H9 (cell line): Measurements from ENCODE around the gene ANAPC2. TPM values are rescaled to one million over a fixed set of nuclear protein-coding genes. Genes with fewer than 3 reads are reported as not detected.

Experiments
- DNase-seq: peaks from one replicate; pipeline ENCODE4 v3.0.0-alpha.2; 2017
- H2AFZ ChIP-seq: one replicate; pipeline ENCODE4 v1.6.1; 2013; ENCODE audit warnings: mild to moderate bottlenecking, low read length, control low read depth, moderate library complexity
- H2AK5ac ChIP-seq: 2 replicates; pipeline ENCODE4 v1.6.1; 2013; ENCODE audit warnings: low read length, control low read depth, mixed read lengths; ENCODE audit not compliant: insufficient read length
- H2BK120ac ChIP-seq: one replicate; pipeline ENCODE4 v1.6.1; 2013; ENCODE audit warnings: low read depth, mild to moderate bottlenecking, low read length, control low read depth, inconsistent platforms; ENCODE audit not compliant: poor library complexity, severe bottlenecking
- H2BK12ac ChIP-seq: 2 replicates; pipeline ENCODE4 v1.6.1; 2013; ENCODE audit warnings: low read length, control low read depth, mixed read lengths, low read depth; ENCODE audit not compliant: insufficient read length
- H2BK15ac ChIP-seq: 2 replicates; pipeline ENCODE4 v1.6.1; 2013; ENCODE audit warnings: low read depth, low read length, control low read depth
- H2BK20ac ChIP-seq: one replicate; pipeline ENCODE4 v1.6.1; 2013; ENCODE audit warnings: low read depth, mild to moderate bottlenecking, low read length, control low read depth, inconsistent platforms; ENCODE audit not compliant: poor library complexity, severe bottlenecking
- H2BK5ac ChIP-seq: 2 replicates; pipeline ENCODE4 v1.6.1; 2013; ENCODE audit warnings: low read length, control low read depth, mixed read lengths; ENCODE audit not compliant: insufficient read length
- H3K14ac ChIP-seq: 2 replicates; pipeline ENCODE4 v1.6.1; 2013; ENCODE audit warnings: low read length, control low read depth; ENCODE audit not compliant: insufficient read depth
- H3K18ac ChIP-seq: 2 replicates; pipeline ENCODE4 v1.6.1; 2013; ENCODE audit warnings: low read depth, mild to moderate bottlenecking, mixed read lengths, low read length, control low read depth; ENCODE audit not compliant: insufficient read length
- H3K23ac ChIP-seq: 2 replicates; pipeline ENCODE4 v1.6.1; 2013; ENCODE audit warnings: low read length, control low read depth, mixed read lengths, low read depth; ENCODE audit not compliant: insufficient read length
- H3K23me2 ChIP-seq: 2 replicates; pipeline ENCODE4 v1.6.1; 2013; ENCODE audit warnings: low read depth, mild to moderate bottlenecking, mixed read lengths, low read length, control low read depth; ENCODE audit not compliant: insufficient read length, poor library complexity, severe bottlenecking
- H3K27ac ChIP-seq: 2 replicates; pipeline ENCODE4 v1.5.1; 2013; ENCODE audit warnings: low read length, control low read depth, mixed read lengths, low read depth; ENCODE audit not compliant: insufficient read length
- H3K27me3 ChIP-seq: 2 replicates; pipeline ENCODE4 v1.6.1; 2013; ENCODE audit warnings: low read length, control low read depth, inconsistent platforms; ENCODE audit not compliant: insufficient read depth
- H3K4ac ChIP-seq: 2 replicates; pipeline ENCODE4 v1.6.1; 2013; ENCODE audit warnings: low read depth, mild to moderate bottlenecking, control low read depth, inconsistent platforms, low read length, moderate library complexity
- H3K4me1 ChIP-seq: 2 replicates; pipeline ENCODE4 v1.6.1; 2013; ENCODE audit warnings: low read length, control low read depth, inconsistent platforms; ENCODE audit not compliant: insufficient read depth
- H3K4me2 ChIP-seq: 2 replicates; pipeline ENCODE4 v1.6.1; 2013; ENCODE audit warnings: low read length, control low read depth, mixed read lengths; ENCODE audit not compliant: insufficient read length, insufficient read depth
- H3K56ac ChIP-seq: 2 replicates; pipeline ENCODE4 v1.6.1; 2013; ENCODE audit warnings: low read depth, mild to moderate bottlenecking, mixed read lengths, low read length, control low read depth; ENCODE audit not compliant: insufficient read length
- H3K79me1 ChIP-seq: 2 replicates; pipeline ENCODE4 v1.6.1; 2013; ENCODE audit warnings: low read depth, mild to moderate bottlenecking, moderate library complexity, low read length, control low read depth, inconsistent platforms; ENCODE audit not compliant: insufficient read depth, poor library complexity, severe bottlenecking
- H3K79me2 ChIP-seq: 2 replicates; pipeline ENCODE4 v1.6.1; 2013; ENCODE audit warnings: low read length, control low read depth, inconsistent platforms; ENCODE audit not compliant: insufficient read depth
- H3K9ac ChIP-seq: 2 replicates; pipeline ENCODE4 v1.6.1; 2013; ENCODE audit warnings: low read length, control low read depth, mixed read lengths; ENCODE audit not compliant: insufficient read length; ENCODE audit errors: extremely low read depth
- H3K9me3 ChIP-seq: one replicate; pipeline ENCODE4 v1.6.1; 2013; ENCODE audit warnings: low read depth, low read length, inconsistent platforms; ENCODE audit not compliant: control insufficient read depth
- H3T11ph ChIP-seq: one replicate; pipeline ENCODE4 v1.6.1; 2013; ENCODE audit warnings: mild to moderate bottlenecking, low read length, control low read depth, inconsistent platforms
- H4K20me1 ChIP-seq: one replicate; pipeline ENCODE4 v1.6.1; 2013; ENCODE audit not compliant: control insufficient read depth, insufficient read length, insufficient read depth
- H4K5ac ChIP-seq: 2 replicates; pipeline ENCODE4 v1.6.1; 2013; ENCODE audit warnings: low read depth, mild to moderate bottlenecking, mixed read lengths, low read length, control low read depth; ENCODE audit not compliant: insufficient read length
- H4K8ac ChIP-seq: replicated peaks from 2 replicates; pipeline ENCODE4 v1.6.1; 2013; ENCODE audit warnings: low read length, control low read depth, mixed read lengths, low read depth; ENCODE audit not compliant: insufficient read length
- H4K91ac ChIP-seq: 2 replicates; pipeline ENCODE4 v1.6.1; 2013; ENCODE audit warnings: low read depth, mild to moderate bottlenecking, moderate library complexity, mixed read lengths, low read length, control low read depth; ENCODE audit not compliant: insufficient read length
- H3K27ac Mint-ChIP-seq, 3 experiments: 2 replicates in 2 of 3; 3 replicates in 1 of 3; pipeline ENCODE4 v1.8.0; 2020 to 2021; ENCODE audit warnings: mixed read lengths in 3 of 3, mild to moderate bottlenecking in 1 of 3, moderate library complexity in 1 of 3
- H3K27me3 Mint-ChIP-seq: 2 replicates; pipeline ENCODE4 v1.8.0; 2021; ENCODE audit warnings: low read depth, mild to moderate bottlenecking, moderate library complexity, mixed read lengths
- H3K36me3 Mint-ChIP-seq, 3 experiments: 2 replicates in 2 of 3; 3 replicates in 1 of 3; pipeline ENCODE4 v1.8.0; 2020 to 2021; ENCODE audit warnings: low read depth in 3 of 3, mixed read lengths in 3 of 3; ENCODE audit not compliant: insufficient read depth in 1 of 3
- H3K4me1 Mint-ChIP-seq, 2 experiments: 2 replicates each; pipeline ENCODE4 v1.8.0; 2020; ENCODE audit warnings: mixed read lengths in 2 of 2
- H3K4me3 Mint-ChIP-seq, 2 experiments: 2 replicates in 1 of 2; 3 replicates in 1 of 2; pipeline ENCODE4 v1.8.0; 2020 to 2021; ENCODE audit warnings: mild to moderate bottlenecking in 2 of 2, mixed read lengths in 2 of 2, moderate library complexity in 1 of 2
- H3K9me3 Mint-ChIP-seq, 2 experiments: 2 replicates in 1 of 2; 3 replicates in 1 of 2; pipeline ENCODE4 v1.8.0; 2020; ENCODE audit warnings: mild to moderate bottlenecking in 2 of 2, mixed read lengths in 2 of 2, moderate library complexity in 1 of 2
- whole genome bisulfite sequencing: extraction: QIAGEN DNeasy Blood & Tissue Kit; methylation state at CpG from one replicate; pipeline ENCODE4 v1.1.7; 2013; ENCODE audit warnings: missing lambda C conversion rate, low lambda C conversion rate, mixed read lengths; ENCODE audit not compliant: insufficient read length; ENCODE audit errors: extremely low coverage; 5-methylcytosine and 5-hydroxymethylcytosine counted together
- total RNA-seq: library from RNA; stranded (reverse); gene quantifications from 2 replicates; pipeline ENCODE4 v1.2.1, GENCODE V29; 2021
- TF ChIP-seq, protein P1 (sequence below): fragments of 200-600 bp; sonication (generic); conservative IDR thresholded peaks from 3 replicates; pipeline ENCODE4 v1.8.0; 2021; ENCODE audit warnings: antibody characterized with exemption, mild to moderate bottlenecking

ANAPC2 gene
- total RNA-seq, 1 experiment from 2014 or later, result 54.8 TPM

DNA sequence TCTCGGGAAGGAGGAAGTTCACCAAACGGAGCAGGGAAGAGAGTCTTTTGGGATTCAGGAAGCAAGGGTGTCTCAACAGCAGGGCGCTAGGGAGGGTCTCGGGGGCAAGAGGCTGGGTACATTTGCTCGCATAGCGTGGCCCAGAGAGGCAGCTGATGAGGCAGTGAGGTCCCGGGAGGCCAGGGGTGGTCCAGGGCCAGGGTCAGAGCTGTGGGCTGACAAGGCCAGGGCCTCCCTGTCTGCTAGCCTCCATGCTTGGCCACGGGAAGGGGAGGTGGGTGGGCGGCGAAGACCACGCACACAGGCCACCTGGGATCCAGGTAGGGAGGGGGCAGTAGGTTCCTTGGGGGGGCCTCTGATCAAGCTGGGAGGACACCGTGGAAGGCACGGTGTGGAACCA, 23.2 kb upstream of the ANAPC2 start:
- H3K4me1 ChIP-seq, result no peaks in the 10 kb centered on the region
- H3K4me3 Mint-ChIP-seq, result no peak overlapping the region
- H3K9me3 ChIP-seq, result no peaks in the 10 kb centered on the region
- H3K79me1 ChIP-seq, result peaks cover 7% of the 10 kb centered on the region
- H4K8ac ChIP-seq, result no peak overlapping the region
- no peak overlapping the region for H4K5ac ChIP-seq
- H3K4me1 Mint-ChIP-seq, result peaks cover 3 to 8% of the 10 kb centered on the region in 2 experiments
- no CpG with 5 or more reads among the region's 13 CpGs for WGBS
- no peaks in the 10 kb centered on the region for H3K27me3 Mint-ChIP-seq
- no peaks in the 10 kb centered on the region for H3K9me3 Mint-ChIP-seq
- no peak overlapping the region for H4K91ac ChIP-seq
- no peak overlapping the region for H2BK120ac ChIP-seq
- peaks cover 11 to 47% (median 42%) of the 10 kb centered on the region in 3 experiments; a peak in 6 of 7 replicates for H3K36me3 Mint-ChIP-seq
- H3K27ac ChIP-seq, result no peak overlapping the region
- no peak overlapping the region for H3K9ac ChIP-seq
- H3K14ac ChIP-seq, result no peak overlapping the region
- H3K23me2 ChIP-seq, result no peaks in the 10 kb centered on the region
- H2AK5ac ChIP-seq, result no peak overlapping the region
- H3K4ac ChIP-seq, result no peak overlapping the region
- no peak overlapping the region for H2AFZ ChIP-seq
- H3K79me2 ChIP-seq, result no peaks in the 10 kb centered on the region
- no peak overlapping the region for H2BK15ac ChIP-seq
- H4K20me1 ChIP-seq, result no peaks in the 10 kb centered on the region
- no peak for DNase-seq
- H2BK5ac ChIP-seq, result no peak overlapping the region
- no peak overlapping the region for H2BK12ac ChIP-seq
- no peak overlapping the region for H3K27ac Mint-ChIP-seq
- H3K27me3 ChIP-seq, result no peaks in the 10 kb centered on the region
- no peak overlapping the region for H3K18ac ChIP-seq
- H3K4me2 ChIP-seq, result no peak overlapping the region
- TF ChIP-seq, protein P1, sequence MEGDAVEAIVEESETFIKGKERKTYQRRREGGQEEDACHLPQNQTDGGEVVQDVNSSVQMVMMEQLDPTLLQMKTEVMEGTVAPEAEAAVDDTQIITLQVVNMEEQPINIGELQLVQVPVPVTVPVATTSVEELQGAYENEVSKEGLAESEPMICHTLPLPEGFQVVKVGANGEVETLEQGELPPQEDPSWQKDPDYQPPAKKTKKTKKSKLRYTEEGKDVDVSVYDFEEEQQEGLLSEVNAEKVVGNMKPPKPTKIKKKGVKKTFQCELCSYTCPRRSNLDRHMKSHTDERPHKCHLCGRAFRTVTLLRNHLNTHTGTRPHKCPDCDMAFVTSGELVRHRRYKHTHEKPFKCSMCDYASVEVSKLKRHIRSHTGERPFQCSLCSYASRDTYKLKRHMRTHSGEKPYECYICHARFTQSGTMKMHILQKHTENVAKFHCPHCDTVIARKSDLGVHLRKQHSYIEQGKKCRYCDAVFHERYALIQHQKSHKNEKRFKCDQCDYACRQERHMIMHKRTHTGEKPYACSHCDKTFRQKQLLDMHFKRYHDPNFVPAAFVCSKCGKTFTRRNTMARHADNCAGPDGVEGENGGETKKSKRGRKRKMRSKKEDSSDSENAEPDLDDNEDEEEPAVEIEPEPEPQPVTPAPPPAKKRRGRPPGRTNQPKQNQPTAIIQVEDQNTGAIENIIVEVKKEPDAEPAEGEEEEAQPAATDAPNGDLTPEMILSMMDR, result no peak
- H3K23ac ChIP-seq, result no peak overlapping the region
- H3K56ac ChIP-seq, result no peak overlapping the region
- H3T11ph ChIP-seq, result no peak overlapping the region
- H2BK20ac ChIP-seq, result no peak overlapping the region
